ENCODE results near the gene MYH4. TPM values are rescaled to one million over a fixed set of nuclear protein-coding genes. Genes with fewer than 3 reads are reported as not detected.

The MYH4 gene
- total RNA-seq, result not detected in 2 replicates

DNA sequence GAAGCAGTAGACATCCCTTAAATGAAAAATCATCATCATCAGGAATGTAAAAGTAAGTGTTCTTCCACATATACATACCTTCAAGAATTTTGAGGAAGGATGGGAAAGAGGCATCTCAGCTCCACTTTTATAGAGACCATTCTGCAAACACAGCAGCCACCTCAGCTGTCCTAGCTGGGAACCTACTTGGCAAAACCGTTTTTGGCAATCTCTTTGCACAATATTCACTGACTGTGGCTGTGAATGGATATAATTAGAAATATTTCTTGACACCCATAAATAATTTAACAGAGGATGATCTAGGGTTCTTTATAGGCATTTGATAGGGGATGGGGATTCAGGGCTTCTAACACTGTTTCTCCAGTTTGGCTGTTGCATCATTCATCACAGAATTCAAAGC is at the start of gene MYH4:
Gene MYH4 (minus strand): TSS at position 101 of the 400 bp plus-strand sequence. CDS start 2,814 bp downstream, outside the sequence.
- Mint-ChIP-seq H3K4me3 (no peak within 1 kb of the TSS), H3K36me3 (ENCODE audit: low read depth) (no peaks in the 10 kb centered on the region), H3K27ac (no peak within 1 kb of the TSS), H3K4me1 (no peaks in the 10 kb centered on the region), H3K9me3 (no peaks in the 10 kb centered on the region), H3K27me3 (no peaks in the 10 kb centered on the region)
- DNase-seq, result no peak
- intact Hi-C loops (cut with micrococcal nuclease), result no loop called here

GRCh38 chr17:10518271-10519037 is 49.1 kb upstream of the MYH4 start, which contains the start of gene MYH1:
MYH1 (minus strand) TSS chr17:10518542; CDS start chr17:10516642, 1,900 bp downstream.
- no peaks in the 10 kb centered on the region for H3K36me3 Mint-ChIP-seq (ENCODE audit: low read depth)
- H3K4me1 Mint-ChIP-seq, result no peaks in the 10 kb centered on the region
- DNase-seq, result no peak
- H3K27me3 Mint-ChIP-seq, result no peaks in the 10 kb centered on the region
- intact Hi-C loops (cut with micrococcal nuclease), result no loop called here
- H3K4me3 Mint-ChIP-seq, result no peak within 1 kb of the TSS
- H3K9me3 Mint-ChIP-seq, result no peaks in the 10 kb centered on the region
- no peak within 1 kb of the TSS for H3K27ac Mint-ChIP-seq

GRCh38 chr17:10516638-10517037 is 47.3 kb upstream of the MYH4 start:
- Mint-ChIP-seq H3K27me3 (no peaks in the 10 kb centered on the region), H3K36me3 (ENCODE audit: low read depth) (no peaks in the 10 kb centered on the region), H3K4me3 (no peak overlapping the region), H3K4me1 (no peaks in the 10 kb centered on the region), H3K9me3 (no peaks in the 10 kb centered on the region), H3K27ac (no peak overlapping the region)
- DNase-seq, result no peak
- intact Hi-C loops (cut with micrococcal nuclease), result no loop called here

GRCh38 chr17:10516065-10516464 is 46.7 kb upstream of the MYH4 start:
- H3K27me3 Mint-ChIP-seq, result no peaks in the 10 kb centered on the region
- intact Hi-C loops (cut with micrococcal nuclease), result no loop called here
- no peaks in the 10 kb centered on the region for H3K36me3 Mint-ChIP-seq (ENCODE audit: low read depth)
- DNase-seq, result no peak
- H3K4me1 Mint-ChIP-seq, result no peaks in the 10 kb centered on the region
- H3K27ac Mint-ChIP-seq, result no peak overlapping the region
- H3K4me3 Mint-ChIP-seq, result no peak overlapping the region
- H3K9me3 Mint-ChIP-seq, result no peaks in the 10 kb centered on the region

- no peak overlapping the region for H3K4me3 Mint-ChIP-seq
- intact Hi-C loops (cut with micrococcal nuclease), result no loop called here
- no peaks in the 10 kb centered on the region for H3K9me3 Mint-ChIP-seq
- H3K27ac Mint-ChIP-seq, result no peak overlapping the region
- no peaks in the 10 kb centered on the region for H3K36me3 Mint-ChIP-seq (ENCODE audit: low read depth)
- no peaks in the 10 kb centered on the region for H3K27me3 Mint-ChIP-seq
- DNase-seq, result no peak
- H3K4me1 Mint-ChIP-seq, result no peaks in the 10 kb centered on the region
Measured at GRCh38 chr17:10513299-10514067, 44.1 kb upstream of the MYH4 start.

GRCh38 chr17:10512856-10513255 is 43.5 kb upstream of the MYH4 start:
- H3K27ac Mint-ChIP-seq, result no peak overlapping the region
- no peaks in the 10 kb centered on the region for H3K36me3 Mint-ChIP-seq (ENCODE audit: low read depth)
- no peaks in the 10 kb centered on the region for H3K4me1 Mint-ChIP-seq
- no peaks in the 10 kb centered on the region for H3K9me3 Mint-ChIP-seq
- H3K4me3 Mint-ChIP-seq, result no peak overlapping the region
- no peaks in the 10 kb centered on the region for H3K27me3 Mint-ChIP-seq
- no peak for DNase-seq
- intact Hi-C loops (cut with micrococcal nuclease), result no loop called here

DNA sequence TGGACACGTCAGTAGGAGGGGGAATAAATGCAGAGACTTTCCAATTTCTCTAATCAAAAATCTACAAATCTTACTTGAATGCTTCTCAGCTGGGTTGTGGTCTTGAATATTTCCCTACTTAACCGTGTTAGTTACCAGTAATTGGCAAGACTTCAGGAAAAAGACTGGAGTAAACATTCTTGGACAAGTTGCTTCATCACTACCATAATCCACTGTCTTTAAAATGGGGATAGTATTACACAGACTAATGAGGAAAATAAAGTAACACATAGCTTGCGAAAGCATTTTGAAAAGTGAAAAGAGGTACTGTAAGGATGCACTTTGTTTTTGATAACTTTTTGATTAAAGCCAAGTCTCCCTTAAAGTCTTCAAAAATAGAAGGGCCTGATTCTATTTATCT is 30.6 kb upstream of the MYH4 start:
- H3K9me3 Mint-ChIP-seq, result no peaks in the 10 kb centered on the region
- no peaks in the 10 kb centered on the region for H3K36me3 Mint-ChIP-seq (ENCODE audit: low read depth)
- intact Hi-C loops (cut with micrococcal nuclease), result no loop called here
- H3K27ac Mint-ChIP-seq, result no peak overlapping the region
- DNase-seq, result no peak
- no peaks in the 10 kb centered on the region for H3K4me1 Mint-ChIP-seq
- no peak overlapping the region for H3K4me3 Mint-ChIP-seq
- H3K27me3 Mint-ChIP-seq, result no peaks in the 10 kb centered on the region

- Mint-ChIP-seq H3K27ac (no peak overlapping the region), H3K4me3 (no peak overlapping the region), H3K9me3 (peaks cover 14% of the 10 kb centered on the region), H3K4me1 (no peaks in the 10 kb centered on the region), H3K27me3 (no peaks in the 10 kb centered on the region), H3K36me3 (ENCODE audit: low read depth) (no peaks in the 10 kb centered on the region)
- intact Hi-C loops (cut with micrococcal nuclease), result no loop called here
- no peak for DNase-seq
Measured at GRCh38 chr17:10492004-10492403, 22.6 kb upstream of the MYH4 start.

GRCh38 chr17:10482252-10482651 is 12.9 kb upstream of the MYH4 start:
- H3K4me3 Mint-ChIP-seq, result no peak overlapping the region
- peaks cover 18% of the 10 kb centered on the region for H3K9me3 Mint-ChIP-seq
- H3K4me1 Mint-ChIP-seq, result no peaks in the 10 kb centered on the region
- no peaks in the 10 kb centered on the region for H3K27me3 Mint-ChIP-seq
- intact Hi-C loops (cut with micrococcal nuclease), result no loop called here
- DNase-seq, result no peak
- H3K36me3 Mint-ChIP-seq (ENCODE audit: low read depth), result no peaks in the 10 kb centered on the region
- no peak overlapping the region for H3K27ac Mint-ChIP-seq

DNA sequence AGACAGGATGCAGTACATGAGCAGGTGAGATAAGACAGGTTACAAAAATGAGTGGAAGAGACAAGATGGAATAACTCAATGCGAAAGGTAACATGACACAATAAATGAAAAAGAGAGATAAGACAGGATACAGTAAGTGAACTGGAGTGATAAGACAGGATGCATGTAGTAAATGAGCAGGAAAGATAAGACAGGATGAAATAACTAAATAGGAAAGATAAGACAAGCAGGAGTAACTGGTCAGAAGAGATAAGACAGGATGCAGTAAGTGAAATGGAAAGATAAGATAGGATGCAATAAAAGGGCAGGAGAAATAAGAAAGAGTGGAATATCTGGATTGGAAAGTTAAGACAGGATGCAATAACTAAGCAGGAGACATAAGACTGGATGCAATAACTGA is 8.3 kb upstream of the MYH4 start:
- no peaks in the 10 kb centered on the region for H3K36me3 Mint-ChIP-seq (ENCODE audit: low read depth)
- no peak overlapping the region for H3K27ac Mint-ChIP-seq
- no peak overlapping the region for H3K4me3 Mint-ChIP-seq
- no peak for DNase-seq
- intact Hi-C loops (cut with micrococcal nuclease), result no loop called here
- H3K9me3 Mint-ChIP-seq, result no peaks in the 10 kb centered on the region
- H3K27me3 Mint-ChIP-seq, result no peaks in the 10 kb centered on the region
- no peaks in the 10 kb centered on the region for H3K4me1 Mint-ChIP-seq

GRCh38 chr17:10474536-10474935 is 5.2 kb upstream of the MYH4 start:
- H3K4me3 Mint-ChIP-seq, result no peak overlapping the region
- no peaks in the 10 kb centered on the region for H3K9me3 Mint-ChIP-seq
- intact Hi-C loops (cut with micrococcal nuclease), result no loop called here
- no peaks in the 10 kb centered on the region for H3K27me3 Mint-ChIP-seq
- no peaks in the 10 kb centered on the region for H3K4me1 Mint-ChIP-seq
- no peaks in the 10 kb centered on the region for H3K36me3 Mint-ChIP-seq (ENCODE audit: low read depth)
- H3K27ac Mint-ChIP-seq, result no peak overlapping the region
- DNase-seq, result no peak

- intact Hi-C loops (cut with micrococcal nuclease), result no loop called here
- H3K4me3 Mint-ChIP-seq, result no peak overlapping the region
- H3K27me3 Mint-ChIP-seq, result no peaks in the 10 kb centered on the region
- no peaks in the 10 kb centered on the region for H3K36me3 Mint-ChIP-seq (ENCODE audit: low read depth)
- H3K27ac Mint-ChIP-seq, result no peak overlapping the region
- no peaks in the 10 kb centered on the region for H3K4me1 Mint-ChIP-seq
- H3K9me3 Mint-ChIP-seq, result no peaks in the 10 kb centered on the region
- no peak for DNase-seq
Measured at GRCh38 chr17:10471858-10472257, 2.5 kb upstream of the MYH4 start.

- Mint-ChIP-seq H3K36me3 (ENCODE audit: low read depth) (no peaks in the 10 kb centered on the region), H3K4me1 (no peaks in the 10 kb centered on the region), H3K4me3 (no peak overlapping the region), H3K27me3 (no peaks in the 10 kb centered on the region), H3K9me3 (no peaks in the 10 kb centered on the region), H3K27ac (no peak overlapping the region)
- intact Hi-C loops (cut with micrococcal nuclease), result no loop called here
- DNase-seq, result no peak
Measured at GRCh38 chr17:10463402-10463801, 6.0 kb downstream of the MYH4 start.

- H3K27ac Mint-ChIP-seq, result no peak overlapping the region
Measured at GRCh38 chr17:10460062-10460461, 9.3 kb downstream of the MYH4 start.

More at GRCh38 chr17:10460062-10460461, 9.3 kb downstream of the MYH4 start:
- H3K4me1 Mint-ChIP-seq, result no peaks in the 10 kb centered on the region
- H3K36me3 Mint-ChIP-seq (ENCODE audit: low read depth), result no peaks in the 10 kb centered on the region
- no peak overlapping the region for H3K4me3 Mint-ChIP-seq
- no peaks in the 10 kb centered on the region for H3K27me3 Mint-ChIP-seq
- no peaks in the 10 kb centered on the region for H3K9me3 Mint-ChIP-seq
- intact Hi-C loops (cut with micrococcal nuclease), result no loop called here
- DNase-seq, result no peak
